Activated effector memory CD4-positive, alpha-beta T cell treated with Interleukin-2 at 50 U/mL for 16 hours (primary cell): ENCODE measurements around the gene SETD5.

Experiments
- DNase-seq: peaks from one replicate; pipeline ENCODE4 v3.0.0-alpha.2; 2020

SETD5 gene

GRCh38 chr3:9412293-9412692, 14.9 kb downstream of the SETD5 start:
- DNase-seq, result no peak

- DNase-seq, result no peak
These were observed 17.4 kb downstream of the SETD5 start for GRCh38 chr3:9414826-9415225.

GRCh38 chr3:9415485-9416138, 18.2 kb downstream of the SETD5 start:
- DNase-seq, result no peak

- no peak for DNase-seq
These were observed 18.8 kb downstream of the SETD5 start for GRCh38 chr3:9416139-9416780.

GRCh38 chr3:9420850-9421549, 23.6 kb downstream of the SETD5 start:
- no peak for DNase-seq

GRCh38 chr3:9422712-9423424, 25.5 kb downstream of the SETD5 start:
- no peak for DNase-seq

GRCh38 chr3:9428411-9428810, 31.0 kb downstream of the SETD5 start:
- no peak for DNase-seq

- no peak for DNase-seq
These were observed 33.3 kb downstream of the SETD5 start for GRCh38 chr3:9430733-9431132.

- DNase-seq, result no peak
These were observed 36.5 kb downstream of the SETD5 start for GRCh38 chr3:9433627-9434521.

- no peak for DNase-seq
These were observed 37.9 kb downstream of the SETD5 start for GRCh38 chr3:9435316-9435715.

- DNase-seq, result no peak
These were observed 41.9 kb downstream of the SETD5 start for GRCh38 chr3:9439331-9439730.

- DNase-seq, result no peak
These were observed 44.2 kb downstream of the SETD5 start for GRCh38 chr3:9441501-9442221.

GRCh38 chr3:9448071-9448470, 50.7 kb downstream of the SETD5 start:
- DNase-seq, result no peak

GRCh38 chr3:9448643-9449042, 51.2 kb downstream of the SETD5 start:
- no peak for DNase-seq

GRCh38 chr3:9450126-9450525, 52.7 kb downstream of the SETD5 start:
- no peak for DNase-seq

- no peak for DNase-seq
These were observed 53.6 kb downstream of the SETD5 start for GRCh38 chr3:9450991-9451390.

- no peak for DNase-seq
These were observed 55.0 kb downstream of the SETD5 start for GRCh38 chr3:9452417-9452816.

- DNase-seq, result no peak
These were observed 58.2 kb downstream of the SETD5 start for GRCh38 chr3:9455596-9456131.

- no peak for DNase-seq
These were observed 70.0 kb downstream of the SETD5 start for GRCh38 chr3:9467451-9467850.

- DNase-seq, result no peak
These were observed 71.0 kb downstream of the SETD5 start for GRCh38 chr3:9468460-9468859.

- DNase-seq, result no peak
These were observed 72.6 kb downstream of the SETD5 start for GRCh38 chr3:9469986-9470385.
